LNCaP clone FGC (cell line): ENCODE data around the gene MAN1C1.

Source experiments
- DNase-seq: peaks from one replicate; pipeline ENCODE4 v3.0.0-alpha.2; 2011; ENCODE audit warnings: low read depth
- H3K4me3 ChIP-seq: 2 replicates; pipeline ENCODE4 v1.5.1; 2011; ENCODE audit warnings: mild to moderate bottlenecking, low read depth, low read length, control low read depth
- TF ChIP-seq, protein P1 (sequence below): IDR thresholded peaks from 2 replicates; pipeline ENCODE4 v1.5.1; 2012; ENCODE audit warnings: mild to moderate bottlenecking; ENCODE audit not compliant: control insufficient read depth, insufficient read depth; ENCODE audit errors: extremely low read depth

The MAN1C1 gene

DNA sequence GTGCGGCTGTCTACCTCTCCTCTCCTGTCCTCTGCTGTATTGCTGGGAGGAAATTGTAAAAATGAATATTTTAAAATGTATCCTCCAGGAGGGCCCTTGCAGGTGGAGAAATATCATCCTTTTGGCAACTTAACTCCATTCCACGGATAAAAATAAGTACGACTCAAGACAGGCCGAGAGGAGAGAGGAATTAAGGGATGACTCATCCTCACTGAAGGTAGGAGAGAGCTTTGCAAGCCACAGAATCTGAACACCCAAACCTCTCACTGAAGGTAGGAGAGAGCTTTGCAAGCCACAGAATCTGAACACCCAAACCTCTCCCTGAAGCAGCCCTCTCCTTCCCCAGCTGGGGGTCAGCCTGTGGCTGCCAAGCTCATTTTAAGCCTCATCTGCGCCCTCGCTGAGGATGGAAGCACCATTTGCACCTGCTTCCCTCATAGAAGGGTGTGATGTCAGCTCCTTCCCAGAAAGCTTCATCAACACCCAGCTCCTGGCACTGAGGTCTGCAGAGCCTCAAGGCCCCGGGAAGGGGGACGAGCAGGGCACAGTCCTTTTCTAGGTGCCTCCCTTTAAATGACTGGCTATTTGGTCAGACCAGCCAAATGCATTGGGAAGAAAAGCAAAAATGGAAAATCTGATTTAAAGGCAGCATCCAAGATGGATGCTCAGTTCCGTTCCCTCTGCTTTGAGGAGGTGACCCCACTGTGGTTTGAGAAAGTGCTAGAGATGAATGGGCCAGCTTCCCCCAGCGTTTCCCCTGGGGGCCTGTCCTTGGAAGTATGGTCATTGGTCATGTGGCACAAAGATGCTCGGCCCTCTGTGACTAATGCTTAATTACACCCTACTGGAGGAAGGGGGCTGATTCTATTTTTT is 170.5 kb downstream of the MAN1C1 start:
- DNase-seq: no peak
- TF ChIP-seq, protein P1, sequence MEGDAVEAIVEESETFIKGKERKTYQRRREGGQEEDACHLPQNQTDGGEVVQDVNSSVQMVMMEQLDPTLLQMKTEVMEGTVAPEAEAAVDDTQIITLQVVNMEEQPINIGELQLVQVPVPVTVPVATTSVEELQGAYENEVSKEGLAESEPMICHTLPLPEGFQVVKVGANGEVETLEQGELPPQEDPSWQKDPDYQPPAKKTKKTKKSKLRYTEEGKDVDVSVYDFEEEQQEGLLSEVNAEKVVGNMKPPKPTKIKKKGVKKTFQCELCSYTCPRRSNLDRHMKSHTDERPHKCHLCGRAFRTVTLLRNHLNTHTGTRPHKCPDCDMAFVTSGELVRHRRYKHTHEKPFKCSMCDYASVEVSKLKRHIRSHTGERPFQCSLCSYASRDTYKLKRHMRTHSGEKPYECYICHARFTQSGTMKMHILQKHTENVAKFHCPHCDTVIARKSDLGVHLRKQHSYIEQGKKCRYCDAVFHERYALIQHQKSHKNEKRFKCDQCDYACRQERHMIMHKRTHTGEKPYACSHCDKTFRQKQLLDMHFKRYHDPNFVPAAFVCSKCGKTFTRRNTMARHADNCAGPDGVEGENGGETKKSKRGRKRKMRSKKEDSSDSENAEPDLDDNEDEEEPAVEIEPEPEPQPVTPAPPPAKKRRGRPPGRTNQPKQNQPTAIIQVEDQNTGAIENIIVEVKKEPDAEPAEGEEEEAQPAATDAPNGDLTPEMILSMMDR: no peak

DNA sequence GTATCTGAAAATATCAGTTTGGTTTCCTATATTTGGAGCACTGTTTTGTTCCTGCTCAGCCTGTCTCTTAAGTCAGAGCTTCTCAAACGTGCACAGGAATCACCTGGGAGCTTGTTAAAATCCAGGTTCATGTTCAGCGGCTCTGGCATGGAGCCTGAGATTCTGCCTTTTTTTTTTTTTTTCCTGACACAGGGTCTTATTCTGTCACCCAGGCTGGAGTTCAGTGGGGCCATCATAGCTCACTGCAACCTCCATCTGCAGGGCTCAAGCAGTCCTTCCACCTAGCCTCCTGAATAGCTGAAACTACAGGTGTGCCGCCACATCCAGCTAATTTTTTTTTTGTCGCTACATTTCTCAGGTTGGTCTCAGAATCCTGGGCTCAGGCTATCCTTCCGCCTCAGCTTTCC is 171.2 kb downstream of the MAN1C1 start:
- TF ChIP-seq, protein P1: no peak
- H3K4me3 ChIP-seq: no peak overlapping the region

More for the DNA sequence above, 170.5 kb downstream of the MAN1C1 start:
- H3K4me3 ChIP-seq: no peak overlapping the region

DNA sequence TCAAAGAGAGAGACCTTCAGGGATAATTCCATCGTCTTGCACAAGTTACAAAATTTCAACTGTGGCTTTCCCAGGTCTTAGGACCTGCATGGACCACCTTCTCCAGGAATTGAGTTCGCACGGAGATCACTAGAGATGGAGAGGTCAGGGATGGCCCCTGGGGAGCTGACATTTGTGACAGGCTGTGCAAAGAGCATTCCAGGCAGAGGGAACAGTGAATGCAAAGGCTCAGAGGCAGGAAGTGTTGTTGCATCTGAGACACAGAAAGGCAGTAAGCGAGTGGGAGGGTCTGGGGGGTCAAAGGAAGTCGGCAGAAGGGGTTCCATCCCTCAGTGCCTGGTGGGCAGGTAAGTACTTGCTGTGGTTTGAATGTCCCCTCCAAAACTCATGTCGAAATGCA is 173.9 kb downstream of the MAN1C1 start:
- no peak overlapping the region for H3K4me3 ChIP-seq
- no peak for DNase-seq
- TF ChIP-seq, protein P1: no peak

More for the DNA sequence above, 171.2 kb downstream of the MAN1C1 start:
- DNase-seq: no peak

DNA sequence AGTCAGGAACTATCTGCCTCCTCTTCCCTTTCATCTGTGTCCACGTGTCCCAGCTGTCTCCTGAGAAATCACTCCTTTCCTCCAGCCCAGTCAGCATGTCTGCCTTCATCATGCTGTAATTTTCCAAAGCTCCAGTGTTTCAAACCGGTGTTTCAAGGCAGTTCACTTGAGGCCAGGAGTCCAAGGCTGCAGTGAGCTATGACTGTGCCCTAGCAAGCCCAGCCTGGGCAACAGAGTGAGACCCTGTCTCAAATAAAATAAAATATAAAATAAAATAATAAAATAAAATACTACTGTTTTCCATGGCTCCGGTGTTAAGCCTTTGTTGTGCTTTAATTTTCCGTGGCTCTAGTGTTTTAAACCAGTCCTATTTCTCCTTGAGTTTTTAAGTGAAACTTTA is 175.5 kb downstream of the MAN1C1 start:
- TF ChIP-seq, protein P1: no peak
- no peak for DNase-seq
- H3K4me3 ChIP-seq: no peak overlapping the region

DNA sequence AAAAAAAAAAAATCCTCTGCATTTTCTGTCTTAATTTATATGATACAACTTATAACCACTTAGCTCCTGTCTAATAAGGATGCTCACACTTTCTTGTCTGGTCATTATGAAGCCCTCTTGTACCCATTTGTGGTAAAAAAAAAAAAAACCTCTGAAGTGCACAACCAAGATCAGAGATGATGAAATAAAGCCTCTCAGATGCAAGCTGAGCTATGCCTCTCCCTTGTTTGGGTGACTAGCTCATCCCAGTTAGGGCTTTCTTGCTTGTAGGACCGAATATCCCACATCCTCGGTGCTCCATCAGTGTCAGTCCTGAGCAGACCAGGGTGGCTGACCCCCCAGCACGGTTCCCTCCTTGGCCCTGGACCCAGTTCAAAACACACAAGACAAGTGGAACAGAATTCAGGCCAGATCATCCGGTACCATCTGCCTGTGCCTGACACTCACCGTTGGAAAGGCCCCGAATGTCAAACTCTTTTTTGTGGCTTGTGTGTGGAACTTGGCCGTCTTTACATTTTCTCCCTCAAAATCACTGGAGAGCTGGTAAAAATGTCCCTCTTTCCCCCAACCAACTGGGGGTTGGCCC is 177.1 kb downstream of the MAN1C1 start:
- TF ChIP-seq, protein P1: no peak
- no peak for DNase-seq

DNA sequence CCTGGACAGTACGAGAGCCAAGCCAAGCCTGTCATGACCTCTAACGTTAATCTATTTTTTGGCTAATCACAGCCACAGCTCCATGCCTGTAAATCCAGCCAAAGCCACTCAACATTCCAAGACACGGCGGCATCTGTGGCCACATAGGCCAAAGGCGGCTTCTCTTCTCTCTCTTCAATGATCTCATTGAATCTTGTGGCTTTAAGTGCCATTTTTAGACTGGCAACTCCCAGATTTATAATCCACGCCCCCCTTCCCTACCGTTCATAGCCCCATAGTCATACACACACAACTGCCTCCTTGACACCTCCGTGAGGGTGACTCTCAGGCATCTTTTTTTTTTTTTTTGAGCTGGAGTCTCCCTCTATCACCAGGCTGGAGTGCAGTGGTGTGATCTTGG is 177.7 kb downstream of the MAN1C1 start:
- no peak overlapping the region for H3K4me3 ChIP-seq
- DNase-seq: no peak
- TF ChIP-seq, protein P1: no peak

More for the DNA sequence above, 177.1 kb downstream of the MAN1C1 start:
- no peak overlapping the region for H3K4me3 ChIP-seq
